H1 (cell line): ENCODE data around the gene MSL1. TPM values are rescaled to one million over a fixed set of nuclear protein-coding genes. Genes with fewer than 3 reads are reported as not detected.

ENCODE experiments used
- HDAC2 ChIP-seq, 2 experiments: fragments of 300-600 bp in 1 of 2; sonication (generic) in 1 of 2; IDR thresholded peaks; 2 replicates each; pipeline ENCODE4 v1.6.1; 2011 to 2012; ENCODE audit warnings: low read depth in 2 of 2, low read length in 2 of 2, mild to moderate bottlenecking in 2 of 2, moderate library complexity in 2 of 2, borderline replicate concordance in 1 of 2, inconsistent platforms in 1 of 2
- polyA plus RNA-seq, 7 experiments: library from polyadenylated mRNA; depleted of rRNA in 3 of 7; stranded (reverse) in 5 of 7; unstranded in 2 of 7; fragments of >200 nt in 5 of 7; fragments of 200-250 nt in 2 of 7; gene quantifications; 1 replicate in 5 of 7; 2 replicates in 1 of 7; 4 replicates in 1 of 7; pipeline versions ENCODE4 v1.2.1 to v1.2.3, GENCODE V29; 2011 to 2013; ENCODE audit warnings: missing spikeins in 2 of 7, mixed read lengths in 2 of 7
- total RNA-seq: library from RNA; stranded (reverse); fragmentation: NEBNext Ultra II Directional; extraction: Animal tissue kit (Norgen Biotek cat#: 25700); gene quantifications from 2 replicates; pipeline ENCODE4 v1.2.1, GENCODE V29; 2021
- TF ChIP-seq, protein P1 (sequence below): fragments of 300-600 bp; sonication (generic); IDR thresholded peaks from 2 replicates; pipeline ENCODE4 v1.7.1; 2012; ENCODE audit warnings: low read length, moderate library complexity, mild to moderate bottlenecking, inconsistent platforms; ENCODE audit not compliant: insufficient replicate concordance

The MSL1 gene
- total and polyA plus RNA-seq, 2 of the 8 experiments (the other 6 are each of a cell fraction or from before 2014, with no cell fraction given) = 24.1 to 66.5 TPM

DNA sequence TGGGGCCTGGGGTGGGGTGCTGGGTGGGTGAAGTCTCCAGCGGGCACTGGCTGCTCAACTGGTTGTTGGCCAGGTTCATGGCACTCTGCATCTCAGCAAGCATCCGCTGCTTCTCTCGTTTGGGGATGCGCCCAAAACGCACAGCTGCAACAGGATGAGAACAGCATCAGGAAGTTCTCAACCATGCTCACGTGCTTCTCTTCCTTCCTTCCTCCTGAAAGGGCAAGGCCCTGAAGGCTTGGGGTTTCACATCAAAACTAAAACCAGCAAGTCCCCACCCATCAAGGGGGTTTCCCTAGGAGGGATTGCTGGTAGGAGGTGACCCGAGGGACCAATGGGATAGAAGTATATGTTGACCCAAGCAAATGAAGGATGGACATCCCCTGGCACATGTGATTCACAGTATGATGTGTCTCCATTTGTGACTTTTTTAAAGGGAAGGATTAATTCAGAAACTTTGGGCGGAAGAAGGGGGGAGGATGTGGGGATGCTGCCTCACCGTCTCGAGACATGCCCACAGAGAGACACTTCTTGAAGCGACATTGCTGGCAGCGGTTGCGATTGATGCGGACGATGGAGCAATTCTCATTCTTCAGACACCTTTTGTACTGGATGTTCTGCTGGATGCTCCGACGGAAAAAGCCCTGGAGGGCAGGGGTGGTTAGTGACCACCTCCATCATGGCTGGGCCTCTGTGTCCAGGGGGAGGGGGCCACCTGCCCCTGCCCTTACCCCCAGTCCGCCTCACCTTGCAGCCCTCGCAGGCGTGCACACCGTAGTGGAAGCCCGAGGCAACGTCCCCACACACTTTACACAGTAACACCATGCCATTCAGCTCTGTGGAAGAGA lies 25.6 kb upstream of the MSL1 start (continued):
- TF ChIP-seq, protein P1, sequence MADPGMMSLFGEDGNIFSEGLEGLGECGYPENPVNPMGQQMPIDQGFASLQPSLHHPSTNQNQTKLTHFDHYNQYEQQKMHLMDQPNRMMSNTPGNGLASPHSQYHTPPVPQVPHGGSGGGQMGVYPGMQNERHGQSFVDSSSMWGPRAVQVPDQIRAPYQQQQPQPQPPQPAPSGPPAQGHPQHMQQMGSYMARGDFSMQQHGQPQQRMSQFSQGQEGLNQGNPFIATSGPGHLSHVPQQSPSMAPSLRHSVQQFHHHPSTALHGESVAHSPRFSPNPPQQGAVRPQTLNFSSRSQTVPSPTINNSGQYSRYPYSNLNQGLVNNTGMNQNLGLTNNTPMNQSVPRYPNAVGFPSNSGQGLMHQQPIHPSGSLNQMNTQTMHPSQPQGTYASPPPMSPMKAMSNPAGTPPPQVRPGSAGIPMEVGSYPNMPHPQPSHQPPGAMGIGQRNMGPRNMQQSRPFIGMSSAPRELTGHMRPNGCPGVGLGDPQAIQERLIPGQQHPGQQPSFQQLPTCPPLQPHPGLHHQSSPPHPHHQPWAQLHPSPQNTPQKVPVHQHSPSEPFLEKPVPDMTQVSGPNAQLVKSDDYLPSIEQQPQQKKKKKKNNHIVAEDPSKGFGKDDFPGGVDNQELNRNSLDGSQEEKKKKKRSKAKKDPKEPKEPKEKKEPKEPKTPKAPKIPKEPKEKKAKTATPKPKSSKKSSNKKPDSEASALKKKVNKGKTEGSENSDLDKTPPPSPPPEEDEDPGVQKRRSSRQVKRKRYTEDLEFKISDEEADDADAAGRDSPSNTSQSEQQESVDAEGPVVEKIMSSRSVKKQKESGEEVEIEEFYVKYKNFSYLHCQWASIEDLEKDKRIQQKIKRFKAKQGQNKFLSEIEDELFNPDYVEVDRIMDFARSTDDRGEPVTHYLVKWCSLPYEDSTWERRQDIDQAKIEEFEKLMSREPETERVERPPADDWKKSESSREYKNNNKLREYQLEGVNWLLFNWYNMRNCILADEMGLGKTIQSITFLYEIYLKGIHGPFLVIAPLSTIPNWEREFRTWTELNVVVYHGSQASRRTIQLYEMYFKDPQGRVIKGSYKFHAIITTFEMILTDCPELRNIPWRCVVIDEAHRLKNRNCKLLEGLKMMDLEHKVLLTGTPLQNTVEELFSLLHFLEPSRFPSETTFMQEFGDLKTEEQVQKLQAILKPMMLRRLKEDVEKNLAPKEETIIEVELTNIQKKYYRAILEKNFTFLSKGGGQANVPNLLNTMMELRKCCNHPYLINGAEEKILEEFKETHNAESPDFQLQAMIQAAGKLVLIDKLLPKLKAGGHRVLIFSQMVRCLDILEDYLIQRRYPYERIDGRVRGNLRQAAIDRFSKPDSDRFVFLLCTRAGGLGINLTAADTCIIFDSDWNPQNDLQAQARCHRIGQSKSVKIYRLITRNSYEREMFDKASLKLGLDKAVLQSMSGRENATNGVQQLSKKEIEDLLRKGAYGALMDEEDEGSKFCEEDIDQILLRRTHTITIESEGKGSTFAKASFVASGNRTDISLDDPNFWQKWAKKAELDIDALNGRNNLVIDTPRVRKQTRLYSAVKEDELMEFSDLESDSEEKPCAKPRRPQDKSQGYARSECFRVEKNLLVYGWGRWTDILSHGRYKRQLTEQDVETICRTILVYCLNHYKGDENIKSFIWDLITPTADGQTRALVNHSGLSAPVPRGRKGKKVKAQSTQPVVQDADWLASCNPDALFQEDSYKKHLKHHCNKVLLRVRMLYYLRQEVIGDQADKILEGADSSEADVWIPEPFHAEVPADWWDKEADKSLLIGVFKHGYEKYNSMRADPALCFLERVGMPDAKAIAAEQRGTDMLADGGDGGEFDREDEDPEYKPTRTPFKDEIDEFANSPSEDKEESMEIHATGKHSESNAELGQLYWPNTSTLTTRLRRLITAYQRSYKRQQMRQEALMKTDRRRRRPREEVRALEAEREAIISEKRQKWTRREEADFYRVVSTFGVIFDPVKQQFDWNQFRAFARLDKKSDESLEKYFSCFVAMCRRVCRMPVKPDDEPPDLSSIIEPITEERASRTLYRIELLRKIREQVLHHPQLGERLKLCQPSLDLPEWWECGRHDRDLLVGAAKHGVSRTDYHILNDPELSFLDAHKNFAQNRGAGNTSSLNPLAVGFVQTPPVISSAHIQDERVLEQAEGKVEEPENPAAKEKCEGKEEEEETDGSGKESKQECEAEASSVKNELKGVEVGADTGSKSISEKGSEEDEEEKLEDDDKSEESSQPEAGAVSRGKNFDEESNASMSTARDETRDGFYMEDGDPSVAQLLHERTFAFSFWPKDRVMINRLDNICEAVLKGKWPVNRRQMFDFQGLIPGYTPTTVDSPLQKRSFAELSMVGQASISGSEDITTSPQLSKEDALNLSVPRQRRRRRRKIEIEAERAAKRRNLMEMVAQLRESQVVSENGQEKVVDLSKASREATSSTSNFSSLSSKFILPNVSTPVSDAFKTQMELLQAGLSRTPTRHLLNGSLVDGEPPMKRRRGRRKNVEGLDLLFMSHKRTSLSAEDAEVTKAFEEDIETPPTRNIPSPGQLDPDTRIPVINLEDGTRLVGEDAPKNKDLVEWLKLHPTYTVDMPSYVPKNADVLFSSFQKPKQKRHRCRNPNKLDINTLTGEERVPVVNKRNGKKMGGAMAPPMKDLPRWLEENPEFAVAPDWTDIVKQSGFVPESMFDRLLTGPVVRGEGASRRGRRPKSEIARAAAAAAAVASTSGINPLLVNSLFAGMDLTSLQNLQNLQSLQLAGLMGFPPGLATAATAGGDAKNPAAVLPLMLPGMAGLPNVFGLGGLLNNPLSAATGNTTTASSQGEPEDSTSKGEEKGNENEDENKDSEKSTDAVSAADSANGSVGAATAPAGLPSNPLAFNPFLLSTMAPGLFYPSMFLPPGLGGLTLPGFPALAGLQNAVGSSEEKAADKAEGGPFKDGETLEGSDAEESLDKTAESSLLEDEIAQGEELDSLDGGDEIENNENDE = no peak
- TF ChIP-seq HDAC2 (IDR thresholded peaks at IDR 0.05; ENCODE audit: borderline replicate concordance in 1 of 2, low read depth in 2 of 2, low read length in 2 of 2) = no peak
